Measurements from ENCODE around the gene PRORP. TPM values are rescaled to one million over a fixed set of nuclear protein-coding genes. Genes with fewer than 3 reads are reported as not detected.

PRORP gene
- total and polyA plus RNA-seq, 9 of the 15 experiments (the other 6 are each of a cell fraction or from before 2014, with no cell fraction given) = 21.9 to 48.7 (median 36.5) TPM

DNA sequence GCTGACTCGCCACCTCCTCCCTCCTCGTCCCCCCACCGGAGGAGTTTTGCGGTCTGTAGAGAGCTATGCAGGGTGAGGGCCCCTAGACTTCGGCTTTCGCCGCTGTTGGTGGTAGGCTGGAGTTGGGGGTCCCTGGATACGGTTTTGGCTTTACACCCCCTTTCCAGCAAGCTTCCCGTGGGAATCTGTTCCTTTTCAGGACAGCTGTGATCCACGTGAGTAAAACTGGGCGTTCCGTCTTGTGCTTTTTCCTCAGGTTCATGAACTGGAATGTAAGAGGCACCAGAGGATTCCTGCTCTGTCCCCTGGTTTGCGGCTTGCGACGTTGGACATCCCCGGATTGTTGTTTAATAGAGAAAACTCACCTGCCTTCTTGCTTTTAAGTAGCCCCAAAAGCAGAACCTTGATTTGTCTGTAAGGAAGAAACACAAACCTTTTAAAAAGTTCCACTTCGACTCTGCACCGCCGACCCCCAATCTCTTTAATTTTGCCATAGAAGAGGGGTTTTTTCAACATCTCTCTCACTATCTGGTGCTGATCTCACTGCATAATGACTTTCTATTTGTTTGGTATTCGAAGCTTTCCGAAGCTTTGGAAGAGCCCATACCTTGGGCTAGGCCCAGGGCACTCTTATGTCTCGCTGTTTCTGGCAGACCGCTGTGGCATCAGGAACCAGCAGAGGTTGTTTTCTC is 490 bp downstream of the PRORP start (continued):
- TF ChIP-seq, protein P1, sequence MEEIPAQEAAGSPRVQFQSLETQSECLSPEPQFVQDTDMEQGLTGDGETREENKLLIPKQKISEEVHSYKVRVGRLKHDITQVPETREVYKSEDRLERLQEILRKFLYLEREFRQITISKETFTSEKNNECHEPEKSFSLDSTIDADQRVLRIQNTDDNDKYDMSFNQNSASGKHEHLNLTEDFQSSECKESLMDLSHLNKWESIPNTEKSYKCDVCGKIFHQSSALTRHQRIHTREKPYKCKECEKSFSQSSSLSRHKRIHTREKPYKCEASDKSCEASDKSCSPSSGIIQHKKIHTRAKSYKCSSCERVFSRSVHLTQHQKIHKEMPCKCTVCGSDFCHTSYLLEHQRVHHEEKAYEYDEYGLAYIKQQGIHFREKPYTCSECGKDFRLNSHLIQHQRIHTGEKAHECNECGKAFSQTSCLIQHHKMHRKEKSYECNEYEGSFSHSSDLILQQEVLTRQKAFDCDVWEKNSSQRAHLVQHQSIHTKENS (CRISPR knock-in tag; IDR thresholded peaks at IDR 0.05) = no peak
- TF ChIP-seq ZNF57 (CRISPR knock-in tag; IDR thresholded peaks at IDR 0.05) (no peak), CCNT2 (IDR thresholded peaks at IDR 0.05; ENCODE audit: borderline replicate concordance, extremely low read depth, insufficient read length, low read depth, low read length) (no peak), HMG20A (CRISPR knock-in tag; conservative IDR thresholded peaks at IDR 0.05) (no peak), ZNF217 (CRISPR knock-in tag; IDR thresholded peaks at IDR 0.05) (no peak), TRIM24 (IDR thresholded peaks at IDR 0.05) (no peak), HNRNPK (IDR thresholded peaks at IDR 0.05; ENCODE audit: low read depth, low read length, poor library complexity, severe bottlenecking) (no peak), CBFA2T3 (IDR thresholded peaks at IDR 0.05) (no peak), ZNF561 (CRISPR knock-in tag; conservative IDR thresholded peaks at IDR 0.05) (no peak), RBBP5 (IDR thresholded peaks at IDR 0.05; ENCODE audit: borderline replicate concordance, insufficient read depth, low read length, poor library complexity, severe bottlenecking) (peak; percentile 7), SMC3 (conservative IDR thresholded peaks at IDR 0.05; ENCODE audit: insufficient read depth, low read depth, low read length) (no peak), ZBTB11 (CRISPR knock-in tag; IDR thresholded peaks at IDR 0.05) (0 out of 6 replicates have a peak, but pooled peaks of 1 of the 3 experiments have one; percentile 90)
- TF ChIP-seq, protein P2, sequence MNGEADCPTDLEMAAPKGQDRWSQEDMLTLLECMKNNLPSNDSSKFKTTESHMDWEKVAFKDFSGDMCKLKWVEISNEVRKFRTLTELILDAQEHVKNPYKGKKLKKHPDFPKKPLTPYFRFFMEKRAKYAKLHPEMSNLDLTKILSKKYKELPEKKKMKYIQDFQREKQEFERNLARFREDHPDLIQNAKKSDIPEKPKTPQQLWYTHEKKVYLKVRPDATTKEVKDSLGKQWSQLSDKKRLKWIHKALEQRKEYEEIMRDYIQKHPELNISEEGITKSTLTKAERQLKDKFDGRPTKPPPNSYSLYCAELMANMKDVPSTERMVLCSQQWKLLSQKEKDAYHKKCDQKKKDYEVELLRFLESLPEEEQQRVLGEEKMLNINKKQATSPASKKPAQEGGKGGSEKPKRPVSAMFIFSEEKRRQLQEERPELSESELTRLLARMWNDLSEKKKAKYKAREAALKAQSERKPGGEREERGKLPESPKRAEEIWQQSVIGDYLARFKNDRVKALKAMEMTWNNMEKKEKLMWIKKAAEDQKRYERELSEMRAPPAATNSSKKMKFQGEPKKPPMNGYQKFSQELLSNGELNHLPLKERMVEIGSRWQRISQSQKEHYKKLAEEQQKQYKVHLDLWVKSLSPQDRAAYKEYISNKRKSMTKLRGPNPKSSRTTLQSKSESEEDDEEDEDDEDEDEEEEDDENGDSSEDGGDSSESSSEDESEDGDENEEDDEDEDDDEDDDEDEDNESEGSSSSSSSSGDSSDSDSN (IDR thresholded peaks at IDR 0.05; ENCODE audit: borderline replicate concordance in 1 of 2, low read depth in 2 of 2, low read length in 2 of 2) = 0 out of 4 replicates have a peak, but pooled peaks of 1 of the 2 experiments have one; percentile 57
- TF ChIP-seq, protein P3, sequence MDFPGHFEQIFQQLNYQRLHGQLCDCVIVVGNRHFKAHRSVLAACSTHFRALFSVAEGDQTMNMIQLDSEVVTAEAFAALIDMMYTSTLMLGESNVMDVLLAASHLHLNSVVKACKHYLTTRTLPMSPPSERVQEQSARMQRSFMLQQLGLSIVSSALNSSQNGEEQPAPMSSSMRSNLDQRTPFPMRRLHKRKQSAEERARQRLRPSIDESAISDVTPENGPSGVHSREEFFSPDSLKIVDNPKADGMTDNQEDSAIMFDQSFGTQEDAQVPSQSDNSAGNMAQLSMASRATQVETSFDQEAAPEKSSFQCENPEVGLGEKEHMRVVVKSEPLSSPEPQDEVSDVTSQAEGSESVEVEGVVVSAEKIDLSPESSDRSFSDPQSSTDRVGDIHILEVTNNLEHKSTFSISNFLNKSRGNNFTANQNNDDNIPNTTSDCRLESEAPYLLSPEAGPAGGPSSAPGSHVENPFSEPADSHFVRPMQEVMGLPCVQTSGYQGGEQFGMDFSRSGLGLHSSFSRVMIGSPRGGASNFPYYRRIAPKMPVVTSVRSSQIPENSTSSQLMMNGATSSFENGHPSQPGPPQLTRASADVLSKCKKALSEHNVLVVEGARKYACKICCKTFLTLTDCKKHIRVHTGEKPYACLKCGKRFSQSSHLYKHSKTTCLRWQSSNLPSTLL (IDR thresholded peaks at IDR 0.05) = no peak
- TF ChIP-seq, protein P4, sequence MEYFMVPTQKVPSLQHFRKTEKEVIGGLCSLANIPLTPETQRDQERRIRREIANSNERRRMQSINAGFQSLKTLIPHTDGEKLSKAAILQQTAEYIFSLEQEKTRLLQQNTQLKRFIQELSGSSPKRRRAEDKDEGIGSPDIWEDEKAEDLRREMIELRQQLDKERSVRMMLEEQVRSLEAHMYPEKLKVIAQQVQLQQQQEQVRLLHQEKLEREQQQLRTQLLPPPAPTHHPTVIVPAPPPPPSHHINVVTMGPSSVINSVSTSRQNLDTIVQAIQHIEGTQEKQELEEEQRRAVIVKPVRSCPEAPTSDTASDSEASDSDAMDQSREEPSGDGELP (CRISPR knock-in tag; IDR thresholded peaks at IDR 0.05; ENCODE audit: borderline replicate concordance) = peak; percentile 89
